Spinal cord (tissue), 10 donors: Measurements from ENCODE around the gene MGMT. TPM values are rescaled to one million over a fixed set of nuclear protein-coding genes. Genes with fewer than 3 reads are reported as not detected.

ENCODE experiments used
- DNase-seq, 6 donors: peaks; one replicate each; pipeline versions ENCODE4 v3.0.0 to v3.0.0-alpha.2; 2013 to 2015; ENCODE audit warnings: low spot score in 6 of 6, low read depth in 4 of 6
- H3K27ac ChIP-seq: one replicate; pipeline ENCODE4 v1.5.1; 2013; ENCODE audit warnings: low read depth, low read length, control low read depth
- H3K27me3 ChIP-seq: one replicate; pipeline ENCODE4 v1.6.1; 2013; ENCODE audit warnings: low read length; ENCODE audit not compliant: control insufficient read depth, insufficient read depth
- H3K36me3 ChIP-seq: one replicate; pipeline ENCODE4 v1.6.1; 2013; ENCODE audit warnings: low read length; ENCODE audit not compliant: control insufficient read depth, insufficient read depth
- H3K4me1 ChIP-seq: one replicate; pipeline ENCODE4 v1.6.1; 2013; ENCODE audit warnings: low read length; ENCODE audit not compliant: control insufficient read depth, insufficient read depth
- H3K4me3 ChIP-seq: one replicate; pipeline ENCODE4 v1.5.1; 2013; ENCODE audit warnings: low read depth, low read length, control low read depth
- H3K9me3 ChIP-seq: one replicate; pipeline ENCODE4 v1.6.1; 2013; ENCODE audit warnings: low read length; ENCODE audit not compliant: control insufficient read depth, insufficient read depth
- WGBS: methylation state at CpG from one replicate; pipeline ENCODE4 v1.1.5; 2013; ENCODE audit warnings: missing lambda C conversion rate; ENCODE audit not compliant: insufficient coverage; 5-methylcytosine and 5-hydroxymethylcytosine counted together
- polyA plus RNA-seq, 2 donors: library from polyadenylated mRNA; unstranded; fragments of 120-200 nt; gene quantifications; one replicate each; pipeline ENCODE4 v1.2.1, GENCODE V29; 2013; ENCODE audit not compliant: insufficient read length in 2 of 2
- total RNA-seq, 2 donors: library from RNA; depleted of rRNA in 1 of 2; stranded (reverse); fragments of 120-200 nt in 1 of 2; fragments of >200 nt in 1 of 2; gene quantifications; one replicate each; pipeline versions ENCODE4 v1.2.3 to v1.2.4, GENCODE V29; 2013 to 2014
- donor health status: healthy.

MGMT gene
- total and polyA plus RNA-seq, 4 donors = 10.4 to 31.9 (median 13.7) TPM

- H3K36me3 ChIP-seq = no peaks in the 10 kb centered on the region
- no peaks in the 10 kb centered on the region for H3K4me1 ChIP-seq
- no peak for DNase-seq
- H3K27me3 ChIP-seq = no peaks in the 10 kb centered on the region
- WGBS = no CpG with 5 or more reads among the region's 2 CpGs
- H3K4me3 ChIP-seq = no peak overlapping the region
- peaks cover 14% of the 10 kb centered on the region for H3K9me3 ChIP-seq
- no peak overlapping the region for H3K27ac ChIP-seq
Observed at GRCh38 chr10:129586898-129587443, 119.9 kb downstream of the MGMT start.

GRCh38 chr10:129589546-129589945 lies 122.5 kb downstream of the MGMT start:
- Histone ChIP-seq H3K36me3 (no peaks in the 10 kb centered on the region), H3K27me3 (no peaks in the 10 kb centered on the region), H3K9me3 (peaks cover 14% of the 10 kb centered on the region), H3K27ac (no peak overlapping the region), H3K4me3 (no peak overlapping the region), H3K4me1 (no peaks in the 10 kb centered on the region)
- DNase-seq = no peak
- WGBS = 93% methylated on average over 9 of the region's 9 CpGs

GRCh38 chr10:129593953-129594352 lies 126.9 kb downstream of the MGMT start:
- Histone ChIP-seq H3K9me3 (no peaks in the 10 kb centered on the region), H3K36me3 (no peaks in the 10 kb centered on the region), H3K4me1 (no peaks in the 10 kb centered on the region), H3K4me3 (no peak overlapping the region), H3K27ac (no peak overlapping the region), H3K27me3 (no peaks in the 10 kb centered on the region)
- WGBS = 87% methylated on average over 2 of the region's 3 CpGs
- no peak for DNase-seq

GRCh38 chr10:129594811-129595210 lies 127.8 kb downstream of the MGMT start:
- no peaks in the 10 kb centered on the region for H3K4me1 ChIP-seq
- over 99% methylated on average over 8 of the region's 15 CpGs for WGBS
- no peaks in the 10 kb centered on the region for H3K9me3 ChIP-seq
- H3K36me3 ChIP-seq = no peaks in the 10 kb centered on the region
- no peak overlapping the region for H3K27ac ChIP-seq
- H3K4me3 ChIP-seq = no peak overlapping the region
- DNase-seq = no peak
- H3K27me3 ChIP-seq = no peaks in the 10 kb centered on the region

- Histone ChIP-seq H3K27ac (no peak overlapping the region), H3K9me3 (no peaks in the 10 kb centered on the region), H3K4me1 (no peaks in the 10 kb centered on the region), H3K36me3 (no peaks in the 10 kb centered on the region), H3K4me3 (no peak overlapping the region), H3K27me3 (no peaks in the 10 kb centered on the region)
- WGBS = 100% methylated on average over 3 of the region's 4 CpGs
- no peak for DNase-seq
Observed at GRCh38 chr10:129598413-129598812, 131.4 kb downstream of the MGMT start.

GRCh38 chr10:129599160-129599559 lies 132.1 kb downstream of the MGMT start:
- Histone ChIP-seq H3K36me3 (no peaks in the 10 kb centered on the region), H3K27ac (no peak overlapping the region), H3K4me1 (no peaks in the 10 kb centered on the region), H3K27me3 (no peaks in the 10 kb centered on the region), H3K9me3 (no peaks in the 10 kb centered on the region), H3K4me3 (no peak overlapping the region)
- 98% methylated on average over 5 of the region's 5 CpGs for WGBS
- DNase-seq = no peak

- DNase-seq = no peak
Observed at GRCh38 chr10:129601737-129602136, 134.7 kb downstream of the MGMT start.

GRCh38 chr10:129602938-129603535 lies 136.0 kb downstream of the MGMT start:
- no peak overlapping the region for H3K4me3 ChIP-seq
- H3K9me3 ChIP-seq = no peaks in the 10 kb centered on the region
- peak in 2 of 6 donors; percentile 59 to 84 for DNase-seq
- peaks cover 6% of the 10 kb centered on the region for H3K4me1 ChIP-seq
- no peaks in the 10 kb centered on the region for H3K36me3 ChIP-seq
- H3K27ac ChIP-seq = no peak overlapping the region
- H3K27me3 ChIP-seq = no peaks in the 10 kb centered on the region
- no CpG with 5 or more reads among the region's 6 CpGs for WGBS

More at GRCh38 chr10:129601737-129602136, 134.7 kb downstream of the MGMT start:
- WGBS = 40% methylated on average over 4 of the region's 10 CpGs
- no peaks in the 10 kb centered on the region for H3K27me3 ChIP-seq
- peaks cover 6% of the 10 kb centered on the region for H3K4me1 ChIP-seq
- no peaks in the 10 kb centered on the region for H3K9me3 ChIP-seq
- H3K27ac ChIP-seq = no peak overlapping the region
- no peaks in the 10 kb centered on the region for H3K36me3 ChIP-seq
- no peak overlapping the region for H3K4me3 ChIP-seq

- WGBS = 88% methylated on average over 4 of the region's 10 CpGs
- Histone ChIP-seq H3K36me3 (no peaks in the 10 kb centered on the region), H3K4me3 (no peak overlapping the region), H3K27me3 (no peaks in the 10 kb centered on the region), H3K27ac (no peak overlapping the region), H3K9me3 (no peaks in the 10 kb centered on the region), H3K4me1 (peaks cover 6% of the 10 kb centered on the region)
- DNase-seq = no peak
Observed at GRCh38 chr10:129604333-129605032, 137.4 kb downstream of the MGMT start.
